HG02884 (cell line): ENCODE results near the gene AASDHPPT.

Experiments
- ATAC-seq: cut with Tn5 transposase; IDR thresholded peaks from one replicate; pipeline ENCODE4 v1.9.1; 2021; ENCODE audit warnings: mild to moderate bottlenecking, moderate library complexity; ENCODE audit not compliant: unreplicated experiment

AASDHPPT gene

DNA sequence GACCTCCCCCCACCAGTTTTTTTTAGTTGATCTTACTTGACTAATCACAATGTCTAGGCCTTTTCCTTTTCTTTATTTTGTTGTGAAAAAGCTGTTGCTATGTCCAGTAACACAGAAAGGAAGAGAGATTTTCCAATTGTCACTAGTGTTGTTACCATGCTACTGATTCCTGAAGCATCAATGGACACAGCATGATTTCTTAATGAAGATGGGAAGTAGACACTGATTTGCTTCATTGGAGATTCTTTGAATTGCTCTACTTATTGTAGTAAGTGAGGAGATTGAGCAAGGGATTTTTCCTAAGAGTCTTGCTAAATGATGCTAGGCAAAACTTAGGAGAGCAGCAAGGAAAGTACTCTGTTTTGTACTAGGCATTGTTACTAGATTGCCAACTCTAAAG lies 4.6 kb downstream of the AASDHPPT start:
- ATAC-seq: no peak

DNA sequence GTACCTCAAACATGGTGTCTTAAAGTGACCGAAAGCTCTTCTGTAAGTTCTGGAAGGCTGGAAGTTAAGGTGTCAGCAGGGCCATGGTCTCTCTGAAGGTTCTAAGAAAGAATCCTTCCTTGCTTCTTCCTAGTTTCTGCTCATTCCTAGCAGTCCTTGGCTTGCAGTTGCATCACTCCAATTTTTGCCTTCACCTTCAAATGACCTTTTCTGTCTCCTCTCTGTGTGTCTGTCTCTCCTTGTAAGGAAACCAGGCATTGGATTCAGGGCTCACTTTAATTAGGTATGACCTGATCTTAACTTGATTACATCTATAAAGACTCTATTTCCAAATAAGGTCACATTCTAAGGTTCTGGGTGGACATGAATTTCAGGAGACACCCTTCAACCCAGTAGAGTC lies 8.7 kb downstream of the AASDHPPT start:
- ATAC-seq: no peak

DNA sequence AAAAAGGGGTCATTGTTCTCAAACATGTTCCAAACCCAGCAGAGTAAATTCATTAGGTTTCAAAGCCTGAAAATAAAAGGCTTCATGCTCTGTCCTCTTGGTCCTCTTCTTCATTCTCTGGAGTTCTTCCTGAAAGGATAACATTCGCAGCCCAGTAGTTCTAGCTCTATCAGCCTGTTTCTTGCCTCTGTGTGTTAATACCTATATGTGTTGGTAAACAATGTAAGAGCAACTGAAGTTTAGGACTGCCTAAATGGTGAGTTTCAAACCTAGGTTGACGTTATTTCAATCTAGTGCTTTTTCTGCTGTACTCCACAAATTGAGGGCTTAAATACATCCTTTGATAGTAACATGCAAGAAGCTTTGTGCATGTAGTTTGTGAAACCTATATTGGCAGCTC lies 9.4 kb downstream of the AASDHPPT start:
- ATAC-seq: no peak

DNA sequence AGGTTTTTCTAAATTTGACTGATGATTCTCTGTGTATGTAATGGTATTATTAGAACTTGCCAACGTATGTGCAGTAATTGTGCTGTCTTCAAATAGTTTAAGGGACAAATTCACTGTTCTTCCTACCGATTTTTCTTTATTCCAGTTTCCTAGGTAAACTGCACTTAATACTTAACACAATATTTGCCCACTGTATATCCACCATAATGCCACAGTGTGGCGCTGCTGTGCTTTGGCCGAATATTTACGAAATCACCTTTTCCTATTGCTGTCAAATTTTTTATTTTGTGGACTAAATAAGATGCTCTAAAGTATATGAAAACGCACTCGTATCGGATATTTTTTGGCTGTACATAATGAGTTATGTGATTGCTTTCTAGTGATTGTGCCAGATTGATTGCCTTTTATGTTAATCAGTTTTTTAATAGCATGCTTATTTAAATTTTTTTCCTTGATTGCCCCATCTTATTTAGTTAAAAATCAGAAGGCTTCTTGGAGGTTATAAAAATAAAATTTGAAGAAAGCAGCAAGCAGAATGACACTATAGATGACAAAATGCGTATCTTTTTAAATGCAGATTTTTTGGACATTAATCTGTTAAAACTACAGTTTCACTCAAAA lies 10.5 kb downstream of the AASDHPPT start:
- ATAC-seq: no peak

DNA sequence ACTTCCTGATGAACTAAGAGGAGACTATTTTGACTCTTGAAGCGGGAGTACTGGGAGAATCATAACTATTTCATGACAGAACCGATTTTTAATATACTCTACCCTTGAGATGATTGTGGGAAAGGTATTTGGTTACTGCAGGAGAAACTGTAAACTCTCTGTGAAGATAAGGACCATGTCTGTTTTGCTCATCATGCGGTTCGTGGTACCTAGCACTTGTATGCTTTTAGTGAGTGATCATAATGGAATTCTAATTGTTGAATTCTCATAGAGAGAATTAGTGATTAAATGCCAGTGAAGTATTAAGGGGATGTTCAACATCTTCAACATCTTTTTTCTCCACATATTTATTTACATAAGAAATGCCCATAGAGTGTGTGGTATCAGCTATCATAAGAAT lies 11.4 kb downstream of the AASDHPPT start:
- ATAC-seq: no peak

DNA sequence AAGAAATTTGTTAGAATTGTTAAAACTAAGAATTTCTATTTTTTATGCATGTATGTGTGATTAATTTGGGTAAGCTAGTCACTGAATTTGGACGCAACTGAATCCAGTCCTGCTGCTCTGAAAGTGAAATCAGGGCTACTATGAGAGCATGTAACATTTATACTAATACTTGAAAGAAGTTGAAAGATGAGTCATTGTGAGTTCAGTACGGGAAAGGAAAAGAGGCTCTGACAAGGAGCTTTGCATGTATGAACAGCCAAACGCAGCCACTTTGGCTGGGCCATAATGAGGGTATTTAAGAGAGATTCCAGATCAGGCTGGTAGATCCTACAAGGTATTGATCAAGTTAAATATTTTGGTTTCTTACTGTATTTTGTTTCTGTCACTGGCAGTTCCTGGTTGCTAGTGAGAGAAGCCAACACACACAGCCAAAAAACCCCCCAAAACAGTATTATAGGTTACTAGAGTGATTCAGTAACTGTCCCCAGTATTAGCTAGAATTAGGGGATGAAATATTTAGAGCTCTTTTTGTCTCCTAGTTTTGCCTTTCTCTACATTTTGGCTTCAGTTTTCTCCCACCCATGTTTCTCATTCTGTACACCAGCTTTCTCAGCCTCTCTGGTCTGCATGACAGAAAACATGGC lies 14.1 kb downstream of the AASDHPPT start:
- peak; percentile 98 for ATAC-seq

DNA sequence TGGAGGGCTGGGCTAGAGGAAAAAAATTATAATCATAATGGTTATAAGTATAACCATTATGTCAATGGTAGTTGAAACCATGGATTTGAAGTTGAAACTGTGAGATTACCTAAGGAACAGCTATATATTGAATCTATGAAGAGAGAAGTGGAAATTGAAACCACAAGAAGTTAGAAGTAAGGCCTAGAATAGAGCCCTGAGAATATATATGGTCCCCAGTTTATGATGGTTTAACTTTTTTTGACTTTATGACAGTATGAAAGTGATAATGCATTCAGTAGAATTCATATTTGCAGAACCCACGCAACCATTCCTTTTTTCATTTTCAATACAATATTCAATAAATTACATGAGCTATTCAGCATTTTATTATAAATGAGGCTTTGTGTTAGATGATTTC lies 15.0 kb downstream of the AASDHPPT start:
- no peak for ATAC-seq

DNA sequence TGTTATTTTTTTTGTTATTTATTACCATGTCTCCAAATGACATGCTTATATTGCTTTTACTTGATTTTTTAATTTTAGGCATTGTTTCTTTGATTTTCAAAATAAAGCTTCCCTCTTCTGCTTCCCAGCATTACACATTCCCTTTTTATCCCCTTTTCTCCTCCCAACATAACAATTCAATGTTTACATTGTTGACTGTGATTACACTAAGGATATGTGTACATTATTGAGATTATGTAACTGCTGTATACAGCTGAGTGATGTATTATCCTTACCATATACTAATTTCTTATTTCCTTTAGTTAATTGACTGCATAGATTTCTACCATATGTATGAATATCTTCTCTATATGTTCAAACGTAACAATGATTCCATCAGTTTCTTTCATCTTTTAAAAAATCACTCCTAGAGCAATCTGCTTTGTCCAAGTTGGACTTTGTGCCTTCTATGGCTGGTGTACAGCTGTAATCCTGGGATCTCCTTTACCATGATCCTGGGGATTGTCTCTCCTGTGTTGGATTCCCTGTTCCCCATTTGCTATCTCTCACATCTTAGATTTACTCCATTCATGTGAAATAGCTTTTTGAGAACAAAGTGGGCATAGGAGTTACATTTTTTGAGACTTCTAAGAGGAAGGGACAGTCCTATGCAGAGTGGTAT lies 21.6 kb downstream of the AASDHPPT start:
- no peak for ATAC-seq

DNA sequence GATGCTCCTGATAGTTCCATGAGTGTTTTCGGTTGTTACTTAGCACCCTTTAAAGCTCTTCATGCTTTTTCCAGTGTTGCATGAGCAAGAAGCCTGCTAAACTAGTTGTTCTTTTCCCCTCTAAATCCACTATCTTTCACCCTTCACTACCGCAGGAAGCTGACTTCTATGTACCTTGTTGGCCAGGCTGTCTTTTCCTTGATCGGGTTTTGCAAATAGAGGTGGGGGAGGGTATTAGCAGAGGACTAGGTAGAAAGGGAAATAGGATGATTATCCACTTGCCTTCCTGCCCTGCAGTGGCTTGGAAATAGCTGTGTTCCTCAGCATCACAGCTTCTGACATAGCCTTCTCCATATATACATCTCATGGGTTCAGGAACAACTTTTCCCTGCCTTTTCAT lies 23.9 kb downstream of the AASDHPPT start:
- no peak for ATAC-seq

DNA sequence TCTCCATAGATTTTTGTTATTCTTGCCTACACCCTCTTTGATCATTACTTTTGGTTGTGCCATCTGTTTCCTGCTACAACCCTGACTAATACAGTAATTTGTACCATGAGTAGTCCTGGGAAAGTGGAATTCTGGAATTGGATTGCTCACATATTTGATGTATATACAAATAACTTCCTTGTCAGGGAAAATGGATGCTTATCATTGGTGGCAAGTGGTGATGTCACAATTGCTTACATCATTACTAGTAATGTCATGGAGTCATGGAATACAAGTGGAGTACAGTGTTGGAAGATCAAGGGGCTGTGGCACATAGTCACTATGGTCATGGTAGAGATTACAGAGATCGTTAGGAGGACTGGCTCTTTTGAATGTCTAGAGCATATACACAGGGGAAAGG lies 24.4 kb downstream of the AASDHPPT start:
- ATAC-seq: no peak

DNA sequence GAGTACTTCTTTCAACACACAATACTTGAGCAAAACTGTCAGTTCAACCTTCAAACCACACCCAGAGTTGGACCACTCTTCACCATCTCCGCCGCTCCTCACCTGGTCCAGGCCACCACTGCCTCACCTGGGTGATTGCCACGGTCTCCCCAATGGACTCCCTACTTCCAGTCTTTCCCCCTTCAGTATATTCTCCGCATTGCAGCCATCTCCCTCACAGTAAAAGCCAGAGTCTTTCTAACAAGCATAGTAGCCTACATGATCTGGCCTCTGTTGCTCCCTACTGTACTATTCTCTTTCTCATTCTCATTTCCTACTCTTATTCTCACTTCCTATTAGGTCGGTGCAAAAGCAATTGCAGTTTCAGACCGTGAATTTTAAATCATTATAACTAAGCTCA lies 28.5 kb downstream of the AASDHPPT start:
- ATAC-seq: no peak

DNA sequence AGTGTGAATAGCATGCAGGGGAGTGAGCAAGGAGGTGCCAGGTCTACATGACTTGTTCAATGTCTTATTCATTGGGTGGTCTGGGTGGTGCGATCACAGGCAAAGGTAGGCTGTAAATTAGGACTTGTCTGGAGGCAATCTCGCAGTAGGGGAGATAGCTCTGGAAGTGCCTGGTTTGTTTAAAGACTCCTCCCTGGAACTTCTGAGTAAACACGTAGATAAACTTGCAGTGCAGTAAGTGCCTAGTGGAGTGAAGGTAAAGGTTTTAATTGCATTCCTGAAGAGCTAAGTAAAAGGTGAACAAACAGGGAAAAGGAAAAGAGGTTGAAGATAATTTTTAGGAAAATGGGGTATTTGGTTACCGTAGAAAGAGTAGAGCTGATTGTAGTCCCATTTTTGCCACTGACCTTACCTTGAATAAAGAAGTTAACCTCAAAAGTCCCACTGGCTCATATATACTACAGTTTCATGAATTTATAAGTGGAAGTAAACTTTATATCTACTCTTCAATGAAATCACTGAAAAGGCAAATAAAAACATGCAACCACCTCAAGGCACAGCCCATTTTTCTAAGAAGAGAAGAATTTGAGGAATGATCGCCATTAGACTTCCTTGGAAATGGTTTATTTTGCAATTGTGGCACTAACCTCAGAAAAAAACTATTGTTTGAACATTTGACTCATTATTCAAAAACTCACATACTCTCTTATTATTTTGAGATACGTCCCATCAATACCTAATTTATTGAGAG lies 44.3 kb downstream of the AASDHPPT start:
- ATAC-seq: no peak

DNA sequence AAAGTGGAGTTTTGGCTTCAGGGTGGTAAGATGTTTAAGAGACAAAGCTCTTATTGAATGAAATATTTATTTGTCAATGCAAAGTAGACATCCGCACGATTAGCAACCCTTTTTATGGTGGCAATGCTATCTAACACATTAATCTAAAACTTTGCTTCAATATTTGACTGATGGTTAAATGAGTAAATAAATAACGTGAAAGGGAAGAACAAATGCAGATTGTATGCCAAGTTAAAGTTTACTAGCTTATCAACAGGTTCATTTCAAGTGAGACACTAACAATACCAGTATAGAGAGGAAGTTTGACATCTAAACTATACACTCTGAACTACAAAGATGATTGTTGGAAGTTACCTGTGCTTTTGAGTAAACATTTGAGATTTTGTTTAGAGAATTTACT lies 50.1 kb downstream of the AASDHPPT start:
- no peak for ATAC-seq

DNA sequence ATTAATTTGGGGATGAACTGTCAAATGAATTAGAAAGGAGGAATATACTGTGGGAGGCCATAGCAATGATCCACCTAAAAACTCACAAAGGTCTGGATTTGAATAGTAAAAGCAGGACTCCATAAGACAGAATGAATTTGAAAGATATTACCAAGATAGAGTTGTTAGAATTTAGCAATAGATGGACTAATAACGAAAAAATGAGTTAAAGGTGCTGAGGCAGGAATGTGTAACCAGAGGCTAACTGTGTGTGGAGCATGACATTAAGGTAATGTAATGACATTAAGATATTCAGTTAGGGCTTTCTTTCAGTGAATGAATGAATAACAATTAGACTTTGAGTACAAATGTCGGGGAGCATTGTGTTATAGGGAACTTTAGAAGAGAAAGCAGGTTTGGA lies 51.3 kb downstream of the AASDHPPT start:
- no peak for ATAC-seq

DNA sequence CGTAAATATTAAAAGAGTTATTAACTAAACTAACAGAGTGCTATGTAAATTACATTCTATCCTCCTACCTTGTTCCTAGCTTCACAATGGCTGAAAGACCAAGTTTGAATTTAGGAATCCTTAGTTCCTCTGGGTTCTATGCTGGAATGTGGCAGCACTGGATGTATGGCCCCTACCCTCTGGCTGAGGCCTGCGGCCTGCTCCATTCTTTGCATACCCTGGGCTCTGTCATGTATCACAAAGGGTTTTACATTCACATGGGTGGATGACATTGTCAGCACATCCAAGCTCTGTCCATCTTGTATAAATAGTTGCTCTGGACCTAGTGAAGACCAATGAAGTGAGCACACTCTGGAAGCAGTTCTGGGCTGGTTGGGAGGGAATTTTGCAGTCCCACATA lies 54.5 kb downstream of the AASDHPPT start:
- no peak for ATAC-seq

DNA sequence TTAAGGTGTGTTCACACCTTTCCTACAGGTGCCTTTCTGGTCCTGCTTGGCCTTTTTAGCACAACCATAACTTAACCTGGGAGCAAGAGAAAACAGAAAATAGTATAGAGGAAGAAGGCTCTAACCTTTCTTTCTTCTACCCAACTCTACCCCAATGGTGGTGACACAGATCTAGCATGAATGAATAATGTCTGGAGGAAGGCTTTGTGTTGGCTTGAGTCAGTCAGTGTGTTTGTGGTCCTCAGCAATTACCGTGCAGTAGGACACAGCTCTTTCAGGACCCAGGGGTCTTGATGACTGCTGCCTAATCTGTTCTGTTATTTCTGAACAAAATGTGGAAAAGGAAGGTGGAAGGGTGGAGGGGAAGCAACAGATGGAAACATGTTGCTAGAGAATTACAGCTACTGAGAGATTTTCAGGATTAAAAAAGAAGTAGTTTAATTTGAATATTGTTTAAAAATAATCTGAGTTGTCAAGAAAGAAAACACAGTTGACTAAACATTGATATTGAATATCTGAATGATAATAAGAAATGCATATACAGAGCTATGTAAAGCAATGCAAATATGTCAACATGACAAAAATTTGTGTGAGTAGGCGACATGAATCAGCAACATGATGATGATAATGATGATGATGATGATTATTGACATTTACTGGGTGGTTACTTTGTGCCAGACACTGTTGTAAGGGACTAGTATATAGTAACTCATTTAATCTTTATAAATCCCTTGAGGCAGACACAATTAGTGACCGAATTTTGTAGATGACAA lies 55.3 kb downstream of the AASDHPPT start:
- ATAC-seq: no peak

DNA sequence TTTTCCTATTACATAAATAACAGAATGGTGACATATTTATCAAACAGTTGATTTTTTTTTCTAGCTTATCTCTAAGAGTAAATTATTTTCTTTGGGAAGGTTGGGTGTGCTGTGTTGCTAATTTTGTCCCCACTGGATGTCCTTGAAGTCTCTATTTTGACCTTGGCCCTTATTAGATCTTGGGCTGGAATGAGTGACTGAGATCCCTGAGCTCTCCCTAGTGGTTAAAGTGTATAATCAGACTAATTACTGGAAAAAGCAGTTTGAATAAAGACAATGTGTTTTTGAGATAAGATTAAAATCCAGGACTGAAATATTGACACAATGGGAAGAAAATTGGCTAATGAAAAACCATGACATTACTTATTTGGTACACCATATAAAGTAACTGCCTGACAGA lies 56.1 kb downstream of the AASDHPPT start:
- no peak for ATAC-seq

DNA sequence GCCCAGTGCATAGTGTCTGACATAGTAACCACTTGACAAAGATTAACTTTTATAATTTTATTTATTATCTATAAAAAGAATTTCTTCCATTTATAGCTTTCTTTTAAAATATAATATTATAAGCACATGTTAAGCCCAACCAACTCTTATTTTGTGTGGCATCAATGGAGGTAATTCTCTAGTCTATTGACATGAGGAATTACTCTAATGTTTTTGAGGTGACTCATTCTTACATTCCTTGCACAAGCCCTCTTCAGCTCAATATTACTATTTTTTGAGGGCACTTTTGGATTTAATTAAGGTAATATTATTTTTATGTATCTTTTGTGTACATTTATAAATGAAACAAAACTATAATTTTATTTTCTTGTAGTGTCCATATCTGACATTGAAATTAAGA lies 59.6 kb downstream of the AASDHPPT start:
- no peak for ATAC-seq

DNA sequence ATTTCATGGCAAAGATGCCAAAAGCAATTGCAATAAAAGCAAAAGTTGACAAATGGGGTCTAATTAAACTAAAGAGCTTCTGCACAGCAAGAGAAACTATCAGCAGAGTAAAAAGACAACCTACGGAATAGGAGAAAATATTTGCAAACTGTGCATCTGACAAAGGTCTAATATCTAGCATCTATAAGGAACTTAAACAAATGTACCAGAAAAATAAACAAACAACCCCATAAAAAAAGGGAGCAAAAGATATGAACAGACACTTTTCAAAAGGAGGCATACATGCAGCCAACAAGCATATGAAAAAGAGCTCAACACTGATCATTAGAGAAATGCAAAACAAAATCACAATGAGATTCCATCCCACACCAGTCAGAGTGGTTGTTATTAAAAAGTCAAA lies 60.3 kb downstream of the AASDHPPT start:
- ATAC-seq: no peak
